Measurements from ENCODE around the gene DAPK3. TPM values are rescaled to one million over a fixed set of nuclear protein-coding genes. Genes with fewer than 3 reads are reported as not detected.

The DAPK3 gene
- total RNA-seq, 1 experiment from 2014 or later = 121 TPM

- Histone ChIP-seq H4K20me1 (ENCODE audit: control insufficient read depth, insufficient read depth, insufficient read length) (no peaks in the 10 kb centered on the region), H3K9me3 (ENCODE audit: control insufficient read depth, low read depth, low read length) (no peaks in the 10 kb centered on the region), H3K23me2 (ENCODE audit: insufficient read length, low read depth, low read length, poor library complexity, severe bottlenecking) (peaks cover 7% of the 10 kb centered on the region), H3K27me3 (ENCODE audit: insufficient read depth, low read length) (no peaks in the 10 kb centered on the region), H2AFZ (ENCODE audit: low read length) (peak within 1 kb of the TSS; percentile 69), H4K91ac (ENCODE audit: insufficient read length, low read depth, low read length) (no peak within 1 kb of the TSS), H2BK5ac (ENCODE audit: insufficient read length, low read length) (no peak within 1 kb of the TSS), H3K79me1 (ENCODE audit: insufficient read depth, low read depth, low read length, poor library complexity, severe bottlenecking) (no peaks in the 10 kb centered on the region), H4K5ac (ENCODE audit: insufficient read length, low read depth, low read length) (no peak within 1 kb of the TSS), H3T11ph (ENCODE audit: low read length) (no peak within 1 kb of the TSS), H3K18ac (ENCODE audit: insufficient read length, low read depth, low read length) (peak within 1 kb of the TSS; percentile 82), H3K4me1 (ENCODE audit: insufficient read depth, low read length) (no peaks in the 10 kb centered on the region), H2AK5ac (ENCODE audit: insufficient read length, low read length) (no peak within 1 kb of the TSS), H2BK15ac (ENCODE audit: low read depth, low read length) (no peak within 1 kb of the TSS), H3K23ac (ENCODE audit: insufficient read length, low read depth, low read length) (no peak within 1 kb of the TSS), H3K27ac (ENCODE audit: insufficient read length, low read depth, low read length) (peak within 1 kb of the TSS; percentile 12), H3K56ac (ENCODE audit: insufficient read length, low read depth, low read length) (no peak within 1 kb of the TSS), H4K8ac (replicated peaks; ENCODE audit: insufficient read length, low read depth, low read length) (no peak within 1 kb of the TSS), H3K14ac (ENCODE audit: insufficient read depth, low read length) (peak within 1 kb of the TSS; percentile 91), H3K4ac (ENCODE audit: low read depth, low read length) (no peak within 1 kb of the TSS; the same call in 1 of the 2 replicates), H3K79me2 (ENCODE audit: insufficient read depth, low read length) (no peaks in the 10 kb centered on the region; the same call in 1 of the 2 replicates), H3K4me2 (ENCODE audit: insufficient read depth, insufficient read length, low read length) (peak within 1 kb of the TSS; percentile 73), H2BK20ac (ENCODE audit: low read depth, low read length, poor library complexity, severe bottlenecking) (no peak within 1 kb of the TSS), H2BK12ac (ENCODE audit: insufficient read length, low read depth, low read length) (no peak within 1 kb of the TSS), H3K9ac (ENCODE audit: extremely low read depth, insufficient read length, low read length) (peak within 1 kb of the TSS; percentile 63), H2BK120ac (ENCODE audit: low read depth, low read length, poor library complexity, severe bottlenecking) (no peak within 1 kb of the TSS)
- Mint-ChIP-seq H3K27ac (peak within 1 kb of the TSS; percentile 94 to 98 (median 95)), H3K36me3 (ENCODE audit: insufficient read depth in 1 of 3, low read depth in 3 of 3) (no peaks in the 10 kb centered on the region; a peak in 1 of 7 replicates), H3K4me1 (peaks cover 0 to 3% of the 10 kb centered on the region in 2 experiments; a peak in 1 of 4 replicates), H3K4me3 (peak within 1 kb of the TSS; percentile 76 to 90), H3K9me3 (no peaks in the 10 kb centered on the region), H3K27me3 (ENCODE audit: low read depth) (peaks cover 3% of the 10 kb centered on the region)
- TF ChIP-seq, protein P1, sequence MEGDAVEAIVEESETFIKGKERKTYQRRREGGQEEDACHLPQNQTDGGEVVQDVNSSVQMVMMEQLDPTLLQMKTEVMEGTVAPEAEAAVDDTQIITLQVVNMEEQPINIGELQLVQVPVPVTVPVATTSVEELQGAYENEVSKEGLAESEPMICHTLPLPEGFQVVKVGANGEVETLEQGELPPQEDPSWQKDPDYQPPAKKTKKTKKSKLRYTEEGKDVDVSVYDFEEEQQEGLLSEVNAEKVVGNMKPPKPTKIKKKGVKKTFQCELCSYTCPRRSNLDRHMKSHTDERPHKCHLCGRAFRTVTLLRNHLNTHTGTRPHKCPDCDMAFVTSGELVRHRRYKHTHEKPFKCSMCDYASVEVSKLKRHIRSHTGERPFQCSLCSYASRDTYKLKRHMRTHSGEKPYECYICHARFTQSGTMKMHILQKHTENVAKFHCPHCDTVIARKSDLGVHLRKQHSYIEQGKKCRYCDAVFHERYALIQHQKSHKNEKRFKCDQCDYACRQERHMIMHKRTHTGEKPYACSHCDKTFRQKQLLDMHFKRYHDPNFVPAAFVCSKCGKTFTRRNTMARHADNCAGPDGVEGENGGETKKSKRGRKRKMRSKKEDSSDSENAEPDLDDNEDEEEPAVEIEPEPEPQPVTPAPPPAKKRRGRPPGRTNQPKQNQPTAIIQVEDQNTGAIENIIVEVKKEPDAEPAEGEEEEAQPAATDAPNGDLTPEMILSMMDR (conservative IDR thresholded peaks at IDR 0.05) = no peak
- DNase-seq = peak; percentile 94
- WGBS (ENCODE audit: extremely low coverage, insufficient read length, low lambda C conversion rate) = no CpG with 5 or more reads among the region's 51 CpGs
Observed at GRCh38 chr19:3932931-3933810, 37.7 kb downstream of the DAPK3 start, which contains the start of gene NMRK2. Gene NMRK2, plus strand, starts transcription at chr19:3933069. Its CDS starts 603 bp downstream, at chr19:3933672.
